Measurements from ENCODE around the gene OSBP. TPM values are rescaled to one million over a fixed set of nuclear protein-coding genes. Genes with fewer than 3 reads are reported as not detected.

OSBP gene
- total and polyA plus RNA-seq, 2 donors (not counting 3 experiments of a cell fraction or from before 2014, with no cell fraction given) = 14.2 to 37.5 TPM

DNA sequence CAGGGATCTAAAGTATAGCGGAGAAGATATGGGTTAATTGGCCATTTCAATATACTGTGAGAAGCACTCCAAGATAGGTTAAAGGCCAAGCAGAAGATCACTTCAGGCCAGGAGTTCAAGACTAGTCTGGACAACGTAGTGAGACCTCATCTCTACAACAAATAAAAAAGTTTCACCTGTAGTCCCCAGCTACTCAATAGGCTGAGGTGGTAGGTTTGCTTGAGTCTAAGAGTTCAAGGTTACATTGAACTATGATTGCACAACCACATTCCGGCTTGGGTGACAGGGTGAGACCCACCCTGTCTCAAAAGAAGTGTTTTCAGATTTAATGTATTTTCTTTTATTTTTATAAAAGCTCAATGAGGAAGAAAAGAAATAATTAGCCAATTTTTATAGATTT, 27.8 kb upstream of the OSBP start:
- Histone ChIP-seq H3K4me1 (ENCODE audit: control insufficient read depth, extremely low read depth, insufficient read depth, low read length) (no peaks in the 10 kb centered on the region), H3K27me3 (ENCODE audit: control insufficient read depth in 2 of 2, insufficient read depth in 2 of 2, low read length in 2 of 2) (no peaks in the 10 kb centered on the region), H3K4me3 (replicated peaks in 1 of 3; ENCODE audit: insufficient read depth in 1 of 3, low read depth in 1 of 3, low read length in 3 of 3) (no peak overlapping the region), H3K79me2 (ENCODE audit: control insufficient read depth, insufficient read depth, low read length) (no peaks in the 10 kb centered on the region), H3K9ac (replicated peaks; ENCODE audit: extremely low read depth, insufficient read depth, low read length) (no peak overlapping the region), H3K27ac (ENCODE audit: insufficient read depth, low read depth, low read length) (no peak overlapping the region), H3K36me3 (ENCODE audit: control insufficient read depth in 2 of 2, extremely low read depth in 1 of 2, insufficient read depth in 2 of 2, low read length in 2 of 2) (peaks cover 37 to 40% of the 10 kb centered on the region in 2 experiments), H3K9me3 (replicated peaks; ENCODE audit: control insufficient read depth, insufficient read depth, low read length) (no peaks in the 10 kb centered on the region), H2AFZ (ENCODE audit: low read depth, low read length) (no peak overlapping the region), H3K4me2 (ENCODE audit: insufficient read depth, low read length) (no peak overlapping the region), H4K20me1 (replicated peaks; ENCODE audit: control insufficient read depth, extremely low read depth, insufficient read depth, low read length) (no peaks in the 10 kb centered on the region), H3K9me1 (replicated peaks; ENCODE audit: control insufficient read depth, extremely low read depth, insufficient read depth, low read length) (no peaks in the 10 kb centered on the region)
- ChIA-PET CTCF (interaction anchor here (1.0 kb wide), 1 partner anchor 26 kb away, joined by 3 read pairs; no protein-coding TSS in a partner anchor), POLR2A (no interaction called here)
- dilution Hi-C loops (cut with MboI; ENCODE audit: extremely low pct_ligation_motif_present, low sequenced_read_pairs) (no loop called here), intact Hi-C loops (cut with micrococcal nuclease) (no loop called here)
- no peak for TF ChIP-seq MYC (IDR thresholded peaks at IDR 0.05; ENCODE audit: low read depth, low read length)
- TF ChIP-seq JUN (IDR thresholded peaks at IDR 0.05; ENCODE audit: borderline replicate concordance, insufficient read depth, insufficient read length, low read depth) = no peak
- no peak for TF ChIP-seq MAX (IDR thresholded peaks at IDR 0.05; ENCODE audit: insufficient read depth, insufficient read length)
- TF ChIP-seq POLR2A (IDR thresholded peaks at IDR 0.05; ENCODE audit: low read depth, low read length) = no peak
- TF ChIP-seq EZH2 (IDR thresholded peaks at IDR 0.05; ENCODE audit: borderline replicate concordance, low read depth, low read length, severe bottlenecking) = no peak
- TF ChIP-seq FOS (IDR thresholded peaks at IDR 0.05; ENCODE audit: borderline replicate concordance, insufficient read depth, low read length) = no peak
- no peak for TF ChIP-seq GATA2 (IDR thresholded peaks at IDR 0.05; ENCODE audit: insufficient read depth, insufficient read length, low read depth, low read length)
- TF ChIP-seq POLR2AphosphoS5 (IDR thresholded peaks at IDR 0.05; ENCODE audit: insufficient read depth, low read depth, low read length) = no peak
- TF ChIP-seq CTCF (IDR thresholded peaks at IDR 0.05; ENCODE audit: extremely low read depth in 1 of 2, insufficient read depth in 1 of 2, low read depth in 1 of 2, low read length in 2 of 2) = no peak
- BruUV-seq (replicated peaks) = no TSS peak
- DNase-seq (ENCODE audit: low read depth, low spot score) (no peak), FAIRE-seq (no peak)
